GM19372 (cell line): ENCODE data around the gene MIGA2.

ENCODE experiments used
- ATAC-seq: cut with Tn5 transposase; IDR thresholded peaks from one replicate; pipeline ENCODE4 v1.9.1; 2021; ENCODE audit warnings: mild to moderate bottlenecking, low read depth, moderate library complexity; ENCODE audit not compliant: unreplicated experiment

The MIGA2 gene

GRCh38 chr9:129010267-129010975, 26.0 kb upstream of the MIGA2 start:
- ATAC-seq, result no peak

GRCh38 chr9:129011170-129011569, 25.3 kb upstream of the MIGA2 start:
- ATAC-seq, result no peak

- no peak for ATAC-seq
Observed at GRCh38 chr9:129011761-129012181, 24.7 kb upstream of the MIGA2 start.

- ATAC-seq, result no peak
Observed at GRCh38 chr9:129012343-129012742, 24.1 kb upstream of the MIGA2 start.

DNA sequence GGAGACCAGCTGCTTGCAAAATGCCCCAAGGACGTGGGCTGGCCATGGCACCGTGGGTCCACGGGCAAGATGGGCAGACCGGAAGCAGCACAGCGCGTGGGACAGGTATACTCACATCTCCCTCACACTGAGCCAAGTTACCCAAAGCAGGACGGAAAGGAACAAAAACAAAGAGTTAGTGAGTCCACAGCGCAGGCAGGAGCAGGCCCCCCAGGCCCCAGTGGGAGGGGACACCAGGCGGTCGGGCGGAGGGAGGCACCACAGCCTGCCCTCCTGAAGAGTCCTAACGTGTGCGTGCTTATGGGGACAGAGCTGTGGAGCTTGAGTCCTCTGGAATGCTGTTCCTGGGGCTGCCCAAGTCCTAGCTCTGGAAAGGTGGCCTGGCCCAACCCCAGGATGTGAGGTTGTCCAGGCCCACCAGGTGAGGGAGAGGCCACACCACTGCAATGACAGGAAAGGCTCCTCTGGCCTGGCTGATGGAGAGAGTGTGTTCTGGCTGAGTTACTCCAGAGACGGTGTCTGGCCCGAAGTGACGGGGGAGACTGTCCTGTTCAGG, 23.5 kb upstream of the MIGA2 start:
- ATAC-seq, result no peak

DNA sequence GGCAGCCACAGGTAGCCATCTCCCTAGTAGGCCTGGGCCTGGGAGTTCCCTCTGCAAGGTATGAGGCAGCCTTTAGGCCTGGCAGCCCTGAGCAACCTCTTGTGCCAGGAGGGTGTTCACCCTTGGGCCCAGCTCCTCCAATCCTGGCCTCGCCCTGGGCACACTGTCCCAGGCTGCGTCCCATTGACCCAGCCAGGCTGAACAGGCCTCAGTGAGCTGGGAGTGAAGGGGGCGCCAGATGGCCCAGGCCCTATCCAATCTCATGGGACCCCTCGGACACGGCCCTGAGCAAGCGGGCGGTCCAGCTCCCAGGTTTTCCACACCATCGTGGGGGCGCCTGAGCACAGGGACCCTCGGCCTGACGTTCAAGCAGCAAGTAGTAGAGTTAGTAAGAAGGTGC, 22.8 kb upstream of the MIGA2 start:
- ATAC-seq, result no peak

DNA sequence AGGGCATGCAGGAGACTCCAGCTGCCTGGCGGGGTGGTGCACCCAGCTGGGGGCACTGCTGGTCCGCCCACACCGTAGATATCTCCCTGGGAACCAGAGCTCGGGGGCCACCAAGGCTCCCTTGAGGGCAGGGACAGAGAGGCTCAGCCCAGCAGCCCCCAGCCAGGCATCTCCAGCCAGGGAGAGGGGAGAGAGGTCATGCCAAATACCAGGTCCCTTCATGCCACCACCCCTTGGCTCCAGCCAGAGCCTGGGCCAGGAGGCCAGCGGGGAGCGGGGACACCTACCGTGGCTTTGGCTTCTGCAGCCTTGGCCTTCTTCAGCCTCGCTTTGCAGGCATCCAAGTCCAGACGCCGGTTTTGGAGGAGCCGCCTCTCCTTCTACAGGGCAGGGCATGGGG, 22.3 kb upstream of the MIGA2 start:
- no peak for ATAC-seq

DNA sequence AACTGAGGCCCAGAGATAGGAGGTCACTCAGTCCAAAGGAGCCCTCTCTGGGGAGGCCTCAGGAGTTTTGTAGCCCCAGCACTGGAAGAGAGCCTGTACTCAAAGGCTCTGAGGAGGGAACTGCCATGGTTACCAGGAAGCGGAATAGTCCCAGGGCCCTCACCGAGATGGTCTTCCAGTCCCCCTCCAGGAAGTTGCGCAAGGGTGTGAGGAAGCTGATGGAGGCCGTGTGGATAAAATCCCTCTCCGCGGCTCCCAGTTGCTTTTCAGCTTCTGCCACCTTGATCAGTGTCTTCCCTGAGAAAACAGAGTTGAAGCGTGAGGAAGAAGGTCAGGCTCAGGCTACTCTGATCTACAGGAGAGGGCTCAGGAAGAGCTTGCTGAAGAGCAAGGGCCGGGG, 21.8 kb upstream of the MIGA2 start:
- ATAC-seq, result no peak

- no peak for ATAC-seq
Observed at GRCh38 chr9:129021091-129021490, 15.3 kb upstream of the MIGA2 start.

GRCh38 chr9:129022037-129022436, 14.4 kb upstream of the MIGA2 start:
- no peak for ATAC-seq

- ATAC-seq, result no peak
Observed at GRCh38 chr9:129023036-129023907, 13.2 kb upstream of the MIGA2 start.

DNA sequence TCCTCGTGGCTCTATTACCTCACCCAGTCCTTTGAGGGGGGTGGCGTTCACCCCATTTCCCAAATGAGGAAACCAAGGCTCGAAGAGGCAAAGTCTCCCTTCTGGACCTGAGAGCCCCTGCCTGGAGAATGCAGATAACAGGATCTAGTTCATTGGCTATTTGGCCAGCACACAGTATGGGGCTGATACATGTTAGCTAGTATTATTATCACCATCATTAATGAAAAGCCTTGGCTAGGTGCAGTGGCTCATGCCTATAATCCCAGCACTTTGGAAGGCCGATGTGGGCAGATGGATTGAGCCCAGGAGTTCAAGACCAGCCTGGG, 12.6 kb upstream of the MIGA2 start:
- ATAC-seq, result no peak

DNA sequence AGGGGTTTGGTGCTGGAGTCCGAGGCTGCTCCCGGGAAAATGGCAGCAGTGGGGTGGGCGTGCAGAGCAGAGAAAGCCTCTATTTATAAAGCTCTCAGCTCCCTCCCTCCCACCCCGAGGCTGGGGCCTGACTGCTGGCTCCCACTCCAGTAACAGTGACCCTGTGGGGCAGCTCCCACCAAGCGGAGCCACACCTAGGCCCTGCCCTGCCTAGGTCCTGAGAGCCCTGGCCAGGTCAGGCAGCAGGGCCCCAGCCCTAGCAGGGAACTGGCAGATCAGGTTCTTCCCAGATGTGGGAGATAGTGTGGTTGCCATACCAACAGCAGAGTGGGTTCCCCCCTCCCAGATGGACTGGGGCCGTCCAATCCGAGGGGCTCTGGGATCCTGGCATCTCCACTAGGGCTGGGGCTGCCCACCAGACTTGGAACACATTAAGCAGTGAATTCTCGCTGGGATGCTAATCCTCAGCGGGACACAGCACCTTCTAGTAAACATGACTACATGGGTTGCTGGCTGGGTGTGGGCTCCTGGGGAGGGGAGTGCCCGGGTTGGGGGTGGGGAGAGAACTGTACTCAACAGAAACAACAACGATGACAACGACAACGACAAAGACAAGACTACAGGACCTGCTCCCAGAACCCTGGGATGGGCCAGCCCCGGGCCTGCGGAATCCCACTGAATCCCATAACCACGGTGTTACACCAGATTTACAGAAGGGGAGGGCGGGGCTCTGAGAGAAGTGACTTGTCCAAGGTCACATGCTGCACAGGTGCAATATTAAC, 9.8 kb upstream of the MIGA2 start:
- ATAC-seq, result no peak

- ATAC-seq, result no peak
Observed at GRCh38 chr9:129027224-129027684, 9.2 kb upstream of the MIGA2 start.

DNA sequence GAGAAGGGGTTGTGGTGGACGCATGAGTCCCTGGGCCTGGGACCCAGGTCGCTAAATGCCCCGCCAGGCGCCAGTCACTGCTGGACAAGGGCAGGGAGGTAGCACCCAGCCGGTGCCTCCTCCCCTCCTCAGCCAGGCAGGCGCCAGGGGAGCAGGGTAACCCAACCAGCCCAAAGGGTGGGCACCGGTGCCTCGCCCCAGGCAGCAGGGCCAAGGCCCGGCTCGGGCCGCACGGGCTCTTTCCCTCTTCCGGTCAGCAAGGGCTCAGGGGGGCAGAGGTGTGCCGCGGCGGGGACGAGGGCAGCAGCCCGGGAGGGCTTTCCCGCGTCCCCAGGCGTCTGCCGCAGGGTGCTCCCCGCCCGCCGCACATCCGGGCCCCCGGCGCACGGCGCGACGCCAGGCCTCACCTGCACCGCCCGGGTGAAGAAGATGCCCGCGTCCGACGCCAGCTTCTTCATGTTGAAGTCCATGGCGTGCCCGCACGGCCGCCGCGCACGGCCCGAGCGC, 8.7 kb upstream of the MIGA2 start:
- ATAC-seq, result peak; percentile 36

GRCh38 chr9:129028192-129028966, 8.0 kb upstream of the MIGA2 start, which contains the start of gene SH3GLB2:
SH3GLB2 (minus strand) TSS chr9:129028331; CDS start chr9:129028154, 177 bp downstream.
- peak; percentile 79 for ATAC-seq

DNA sequence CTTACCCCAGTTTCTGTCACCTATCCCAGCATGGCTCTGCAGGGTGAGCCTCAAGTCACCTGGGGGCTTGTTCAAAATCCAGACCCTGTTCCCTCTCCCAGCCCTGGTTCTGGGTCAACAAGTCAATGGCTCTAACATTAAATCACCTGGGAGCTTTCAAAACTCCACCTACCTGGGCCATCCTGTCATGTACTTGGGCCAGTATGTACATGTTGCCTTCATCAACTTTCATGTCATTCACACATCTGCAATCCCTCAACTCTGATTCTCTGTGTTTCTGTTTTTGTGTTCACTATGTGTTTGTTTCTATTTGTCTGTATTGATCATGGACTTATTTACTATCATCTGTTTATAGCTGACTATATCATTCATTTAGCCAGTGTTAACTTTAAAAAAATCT, 6.2 kb upstream of the MIGA2 start:
- no peak for ATAC-seq

DNA sequence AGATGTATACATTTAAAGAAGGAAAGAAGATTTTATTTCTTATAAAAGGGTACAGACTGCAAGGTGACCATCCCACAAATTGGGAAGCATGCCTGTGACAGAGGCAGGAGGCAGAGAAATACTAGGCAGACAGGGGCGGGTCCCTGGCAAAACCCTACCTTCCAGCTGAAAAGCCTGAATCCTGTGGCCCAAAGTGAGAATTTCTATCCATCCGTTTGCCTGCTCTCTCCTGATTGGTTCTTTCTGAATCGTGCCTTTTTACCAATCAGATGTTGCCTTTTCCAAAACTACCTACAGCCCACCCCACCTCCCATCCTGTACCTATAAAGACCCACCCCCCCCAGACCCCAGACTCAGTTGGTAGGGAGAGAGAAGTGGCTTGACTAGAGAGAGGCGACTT, 4.9 kb upstream of the MIGA2 start:
- no peak for ATAC-seq

DNA sequence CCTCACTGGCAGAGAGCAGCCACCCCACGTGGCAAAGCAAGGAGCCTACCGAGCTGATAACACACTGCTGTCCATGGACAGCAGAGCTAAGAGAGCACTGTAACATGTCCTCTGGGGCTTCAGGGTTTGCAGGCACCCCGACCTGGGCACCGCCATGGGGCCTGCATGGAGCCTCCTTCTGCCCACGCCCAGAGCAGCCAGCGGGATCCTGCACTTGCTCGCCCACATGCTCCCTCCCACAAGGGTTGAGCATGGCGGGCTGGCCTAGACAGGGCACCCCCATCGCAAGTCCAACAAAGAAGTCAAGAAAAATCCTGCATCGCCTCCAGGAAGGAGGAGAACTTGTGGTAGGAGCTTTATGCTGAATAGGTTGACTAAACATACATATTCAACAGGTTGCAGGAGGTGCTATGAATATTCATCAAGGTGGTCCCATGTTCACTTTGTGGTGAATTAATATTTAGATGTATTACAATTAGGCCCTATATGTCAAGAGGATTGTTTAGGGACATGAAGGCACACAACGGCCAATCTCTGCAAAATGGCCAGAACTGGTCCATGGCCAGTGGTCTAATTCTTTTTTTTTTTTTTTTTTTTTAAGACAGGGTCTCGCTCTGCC, 3.8 kb upstream of the MIGA2 start:
- ATAC-seq, result no peak
